ENCODE results near the gene ITGB6.

DNA sequence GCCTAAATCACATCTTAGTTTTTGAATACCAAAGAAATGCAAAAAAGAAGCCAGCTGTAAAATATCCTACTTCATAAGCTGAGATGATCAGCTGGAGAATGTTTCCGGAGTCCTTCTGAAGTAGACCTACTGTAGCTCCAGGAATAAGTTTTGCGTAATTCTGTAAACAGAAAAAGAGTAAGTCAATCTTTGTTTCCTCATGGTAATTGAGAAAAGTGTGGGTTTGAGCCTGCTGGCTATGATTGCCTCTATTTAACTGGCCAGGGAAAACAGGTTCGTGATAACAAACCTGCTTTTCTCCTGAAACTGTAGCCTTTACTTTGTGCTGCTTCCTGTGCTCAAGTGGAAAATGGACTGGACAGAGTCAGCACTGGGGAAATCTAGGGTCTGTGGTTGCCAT, 58.2 kb downstream of the ITGB6 start:
- TF ChIP-seq, protein P1, sequence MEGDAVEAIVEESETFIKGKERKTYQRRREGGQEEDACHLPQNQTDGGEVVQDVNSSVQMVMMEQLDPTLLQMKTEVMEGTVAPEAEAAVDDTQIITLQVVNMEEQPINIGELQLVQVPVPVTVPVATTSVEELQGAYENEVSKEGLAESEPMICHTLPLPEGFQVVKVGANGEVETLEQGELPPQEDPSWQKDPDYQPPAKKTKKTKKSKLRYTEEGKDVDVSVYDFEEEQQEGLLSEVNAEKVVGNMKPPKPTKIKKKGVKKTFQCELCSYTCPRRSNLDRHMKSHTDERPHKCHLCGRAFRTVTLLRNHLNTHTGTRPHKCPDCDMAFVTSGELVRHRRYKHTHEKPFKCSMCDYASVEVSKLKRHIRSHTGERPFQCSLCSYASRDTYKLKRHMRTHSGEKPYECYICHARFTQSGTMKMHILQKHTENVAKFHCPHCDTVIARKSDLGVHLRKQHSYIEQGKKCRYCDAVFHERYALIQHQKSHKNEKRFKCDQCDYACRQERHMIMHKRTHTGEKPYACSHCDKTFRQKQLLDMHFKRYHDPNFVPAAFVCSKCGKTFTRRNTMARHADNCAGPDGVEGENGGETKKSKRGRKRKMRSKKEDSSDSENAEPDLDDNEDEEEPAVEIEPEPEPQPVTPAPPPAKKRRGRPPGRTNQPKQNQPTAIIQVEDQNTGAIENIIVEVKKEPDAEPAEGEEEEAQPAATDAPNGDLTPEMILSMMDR (IDR thresholded peaks at IDR 0.05): no peak
- TF ChIP-seq EZH2 (IDR thresholded peaks at IDR 0.05) (no peak), EZH2phosphoT487 (IDR thresholded peaks at IDR 0.05) (no peak)

All from neural progenitor cell (in vitro differentiated cells).